ENCODE measurements around the gene PIEZO1. TPM values are rescaled to one million over a fixed set of nuclear protein-coding genes. Genes with fewer than 3 reads are reported as not detected.

Gene PIEZO1
- total RNA-seq, 1 donor from 2014 or later: 318 TPM

DNA sequence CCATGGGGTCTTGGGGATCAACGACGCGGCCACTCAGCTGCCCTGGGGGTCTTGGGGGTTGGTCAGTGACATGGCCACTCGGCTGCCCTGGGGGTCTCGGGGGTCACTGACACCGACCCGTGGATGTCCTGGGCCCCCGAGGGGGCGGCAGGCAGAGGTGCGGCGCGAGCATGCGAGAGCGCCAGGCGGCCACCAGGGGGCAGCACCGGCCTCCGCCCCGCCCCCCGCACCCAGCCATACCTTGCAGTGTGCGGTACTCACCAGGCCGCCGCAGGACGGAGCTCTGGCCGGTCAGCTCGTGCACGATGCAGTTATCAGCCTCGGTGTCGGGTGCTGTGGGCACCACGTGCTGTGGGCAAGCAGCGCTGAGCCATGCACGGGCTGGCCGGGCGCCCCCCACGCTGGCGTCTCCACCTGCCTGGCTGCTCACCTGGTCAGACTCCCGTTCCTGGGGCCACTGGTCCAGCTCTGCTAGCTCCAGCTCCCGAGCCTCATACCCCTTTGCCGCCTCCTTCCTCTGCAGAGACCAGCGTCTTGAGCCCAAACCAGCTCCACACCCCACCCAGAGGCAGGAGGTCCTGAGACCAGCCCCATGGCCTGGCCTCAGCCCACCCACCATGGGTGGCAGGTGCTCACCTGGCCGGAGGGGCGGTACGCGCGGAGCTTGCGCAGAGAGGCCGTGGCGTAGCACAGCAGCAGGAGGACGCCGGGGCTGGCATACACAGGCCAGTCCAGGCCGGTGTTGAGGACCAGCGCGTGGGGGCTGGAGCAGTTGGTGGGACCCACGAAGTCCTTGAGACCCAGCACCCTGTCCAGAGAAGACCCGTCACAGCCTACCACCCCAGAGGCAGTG, 47.5 kb downstream of the PIEZO1 start:
- DNase-seq (ENCODE audit: low spot score): no peak

DNA sequence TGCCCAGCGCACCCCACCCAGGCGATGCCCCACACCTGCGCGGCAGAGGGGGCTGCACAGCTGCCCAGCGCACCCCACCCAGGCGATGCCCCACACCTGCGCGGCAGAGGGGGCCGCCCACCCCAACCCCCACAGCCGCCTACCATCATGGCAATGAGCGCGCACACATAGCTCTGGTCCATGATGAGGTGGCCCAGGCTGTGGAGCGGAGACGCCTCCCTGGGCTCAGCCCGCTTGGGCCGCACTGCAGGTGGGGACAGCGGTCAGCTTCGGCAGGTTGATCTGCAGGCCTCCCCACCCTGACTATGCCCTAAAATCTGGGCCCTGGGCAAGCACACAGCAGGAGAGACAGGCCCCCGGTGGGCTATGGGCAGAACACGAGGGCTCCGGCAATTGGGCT, 48.5 kb downstream of the PIEZO1 start:
- no peak for DNase-seq (ENCODE audit: low spot score)

DNA sequence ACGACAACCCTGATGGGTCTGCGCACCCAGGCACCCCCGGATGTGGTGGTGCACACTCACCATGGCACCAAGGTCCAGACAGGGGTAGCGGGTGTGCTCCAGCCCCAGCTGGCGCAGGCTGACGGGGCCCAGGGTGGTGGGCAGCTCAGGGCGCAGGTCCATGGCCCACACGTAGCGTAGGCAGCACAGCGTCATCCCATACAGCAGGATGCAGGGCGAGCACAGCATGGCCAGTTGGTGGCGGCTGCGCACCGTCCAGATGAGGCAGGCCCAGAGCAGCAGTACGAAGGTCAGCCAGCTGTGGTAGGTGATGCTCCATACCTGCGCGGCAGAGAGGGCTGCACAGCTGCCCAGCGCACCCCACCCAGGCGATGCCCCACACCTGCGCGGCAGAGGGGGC, 48.9 kb downstream of the PIEZO1 start:
- no peak for DNase-seq (ENCODE audit: low spot score)

DNA sequence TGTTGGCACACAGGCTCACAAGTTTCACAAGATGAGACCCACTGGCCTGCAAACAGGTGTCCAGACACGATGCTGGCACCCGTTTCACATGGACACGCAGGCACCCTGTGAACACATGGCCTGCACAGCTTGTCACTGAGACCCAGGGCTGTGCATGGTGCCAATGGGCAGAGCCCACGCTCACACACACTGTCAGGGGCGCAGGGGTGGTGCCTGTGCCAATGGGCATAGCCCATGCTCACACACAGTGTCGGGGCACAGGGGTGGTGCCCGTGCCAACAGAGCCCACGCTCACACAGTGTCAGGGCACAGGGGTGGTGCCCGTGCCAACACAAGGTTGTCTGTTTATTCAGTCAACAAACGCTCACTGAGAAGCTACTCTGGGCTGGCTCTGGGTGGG, 49.4 kb downstream of the PIEZO1 start:
- DNase-seq (ENCODE audit: low spot score): no peak

DNA sequence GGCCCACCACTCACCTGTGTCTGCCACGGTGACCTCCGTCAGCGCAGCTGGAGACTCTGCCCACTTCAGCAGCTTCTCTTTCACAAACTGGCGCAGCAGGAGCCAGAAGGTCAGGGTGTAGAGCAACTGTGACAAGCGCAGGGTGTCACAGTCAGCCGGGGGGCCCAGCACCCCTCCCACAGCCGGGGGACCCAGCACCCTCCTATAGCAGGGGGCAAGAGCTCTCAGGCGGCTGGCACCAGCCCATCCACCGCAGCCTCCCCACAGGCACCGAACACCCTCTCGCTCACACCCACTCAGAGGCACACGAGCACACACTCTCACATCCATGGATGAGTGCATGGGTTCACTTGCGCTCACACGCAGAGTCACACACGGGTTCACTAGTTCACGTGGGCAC, 49.9 kb downstream of the PIEZO1 start:
- DNase-seq (ENCODE audit: low spot score): no peak

DNA sequence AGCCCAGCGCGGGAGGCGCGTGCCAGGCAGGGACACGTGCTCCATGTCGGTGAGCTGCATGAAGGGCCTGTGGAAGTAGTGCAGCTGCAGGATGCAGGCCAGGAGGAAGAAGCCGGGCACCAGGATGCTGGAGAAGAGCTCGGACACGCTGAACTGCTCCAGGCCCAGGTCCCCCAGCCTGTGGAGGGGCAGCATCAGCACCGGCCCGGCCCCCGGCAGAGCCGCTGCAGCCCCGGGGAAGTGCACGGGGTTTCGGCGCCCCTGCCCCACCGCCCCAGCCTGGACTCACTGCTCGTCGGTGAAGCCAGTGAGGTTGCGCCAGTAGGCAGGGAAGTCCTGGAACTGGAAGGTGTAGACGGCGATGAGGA, 50.7 kb downstream of the PIEZO1 start:
- DNase-seq (ENCODE audit: low spot score): no peak

DNA sequence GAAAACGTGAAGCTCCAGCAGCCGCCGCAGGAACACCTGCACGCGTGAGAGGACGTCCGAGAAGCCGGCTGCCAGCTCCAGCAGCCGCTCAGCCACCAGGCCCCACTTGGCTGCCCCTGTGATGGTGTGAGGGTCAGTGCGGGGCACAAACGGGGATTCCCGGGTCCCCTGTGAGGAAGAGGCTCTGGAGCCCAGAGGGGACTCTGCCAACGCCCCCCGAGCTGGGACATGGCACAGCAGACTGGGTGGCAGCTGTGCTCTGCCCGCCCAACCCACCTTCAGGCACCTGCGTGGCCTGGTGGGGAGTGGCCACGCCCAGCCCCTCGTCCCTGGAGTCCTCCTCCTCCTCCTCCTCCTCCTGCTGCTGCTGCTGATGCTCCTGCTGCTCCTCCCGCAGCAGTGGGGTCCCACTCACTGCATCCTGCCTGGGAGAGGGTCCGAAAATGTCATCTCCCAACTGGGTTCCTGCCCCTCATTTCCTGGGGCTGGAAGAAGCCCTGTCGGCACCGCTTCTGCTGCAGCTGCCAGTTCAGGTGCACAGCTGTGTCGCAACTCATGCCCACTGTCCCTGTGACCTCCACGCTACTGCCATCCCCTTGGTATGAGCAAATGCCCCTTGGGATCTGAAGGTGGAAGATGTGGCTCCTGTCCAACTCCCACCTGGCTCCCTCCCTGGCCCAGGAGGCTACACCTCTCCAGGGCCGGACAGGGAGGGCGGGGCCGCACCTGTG, 51.2 kb downstream of the PIEZO1 start:
- DNase-seq (ENCODE audit: low spot score): no peak

DNA sequence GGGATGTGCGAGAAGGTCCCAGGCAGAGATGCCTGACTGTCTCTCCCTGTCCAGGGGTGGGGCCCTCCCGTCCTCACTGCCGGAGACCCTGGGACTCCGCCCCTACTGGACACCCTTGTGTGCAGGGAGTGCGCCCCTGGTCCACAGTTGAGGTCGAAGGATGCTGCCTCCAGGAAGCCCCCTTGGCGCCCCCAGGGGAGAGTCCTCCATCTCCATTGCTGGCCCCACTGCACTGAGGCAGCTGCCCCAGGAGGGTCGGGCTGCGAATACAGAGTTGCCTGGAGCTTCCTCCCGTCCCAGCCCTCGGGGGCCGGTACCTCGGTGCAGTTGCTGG, 52.1 kb downstream of the PIEZO1 start:
- no peak for DNase-seq (ENCODE audit: low spot score)

DNA sequence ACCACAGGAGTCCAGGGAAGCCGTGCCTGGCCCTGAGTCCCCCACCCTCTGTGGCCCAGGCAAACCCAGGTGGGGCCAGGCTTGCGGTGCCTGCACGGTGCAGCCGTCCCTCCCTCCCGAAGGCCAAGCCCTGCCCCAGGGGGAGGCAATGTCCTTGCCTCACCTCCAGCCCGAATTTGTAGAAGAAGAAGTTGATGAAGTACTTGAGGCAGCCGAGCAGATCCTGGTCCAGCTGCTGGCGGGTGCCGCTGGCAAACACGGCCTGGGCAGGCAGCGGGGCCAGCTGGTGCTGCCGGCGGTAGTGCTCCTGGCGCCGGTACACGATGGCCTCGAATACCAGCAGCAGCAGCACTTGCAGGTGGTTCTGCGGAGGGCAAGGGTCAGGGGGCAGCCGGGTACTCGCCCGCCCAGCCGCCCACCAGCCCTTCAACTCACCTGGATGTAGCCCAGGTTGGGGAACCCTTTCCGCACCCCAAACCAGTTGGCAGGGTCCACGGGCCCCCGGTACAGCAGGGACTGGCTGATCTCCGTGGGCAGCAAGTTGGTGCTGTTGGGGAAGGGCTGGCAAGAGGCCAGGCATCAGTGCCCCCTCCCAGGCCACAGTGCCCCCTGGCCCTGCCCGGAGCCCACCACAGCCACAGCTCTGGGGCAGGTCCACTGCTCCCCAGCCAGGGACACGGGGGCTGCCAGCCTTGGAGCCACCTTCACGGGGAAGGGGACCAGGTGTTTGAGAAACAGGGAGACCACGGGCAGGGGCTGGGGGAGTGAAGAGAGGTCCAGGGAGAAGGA, 52.7 kb downstream of the PIEZO1 start:
- DNase-seq (ENCODE audit: low spot score): no peak

DNA sequence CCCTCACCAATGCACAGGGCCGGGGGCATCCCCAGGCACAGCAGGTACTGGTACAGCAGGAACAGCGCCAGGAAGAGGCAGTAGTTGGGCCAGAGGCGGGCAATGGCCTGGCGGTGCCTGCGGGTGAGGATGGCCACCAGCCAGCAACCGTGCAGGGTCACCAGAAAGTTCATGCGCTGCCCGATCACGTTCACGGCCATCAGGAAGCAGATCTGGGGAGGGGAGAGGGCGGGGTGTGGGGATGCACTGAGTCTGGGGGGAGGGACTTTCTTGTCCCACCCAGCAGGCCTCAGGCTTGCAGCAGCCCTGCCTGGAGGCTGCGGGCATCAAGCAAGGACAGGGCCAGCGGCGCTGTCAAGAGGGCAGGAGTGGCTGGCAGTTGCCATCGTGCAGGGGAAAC, 53.3 kb downstream of the PIEZO1 start:
- DNase-seq (ENCODE audit: low spot score): no peak

DNA sequence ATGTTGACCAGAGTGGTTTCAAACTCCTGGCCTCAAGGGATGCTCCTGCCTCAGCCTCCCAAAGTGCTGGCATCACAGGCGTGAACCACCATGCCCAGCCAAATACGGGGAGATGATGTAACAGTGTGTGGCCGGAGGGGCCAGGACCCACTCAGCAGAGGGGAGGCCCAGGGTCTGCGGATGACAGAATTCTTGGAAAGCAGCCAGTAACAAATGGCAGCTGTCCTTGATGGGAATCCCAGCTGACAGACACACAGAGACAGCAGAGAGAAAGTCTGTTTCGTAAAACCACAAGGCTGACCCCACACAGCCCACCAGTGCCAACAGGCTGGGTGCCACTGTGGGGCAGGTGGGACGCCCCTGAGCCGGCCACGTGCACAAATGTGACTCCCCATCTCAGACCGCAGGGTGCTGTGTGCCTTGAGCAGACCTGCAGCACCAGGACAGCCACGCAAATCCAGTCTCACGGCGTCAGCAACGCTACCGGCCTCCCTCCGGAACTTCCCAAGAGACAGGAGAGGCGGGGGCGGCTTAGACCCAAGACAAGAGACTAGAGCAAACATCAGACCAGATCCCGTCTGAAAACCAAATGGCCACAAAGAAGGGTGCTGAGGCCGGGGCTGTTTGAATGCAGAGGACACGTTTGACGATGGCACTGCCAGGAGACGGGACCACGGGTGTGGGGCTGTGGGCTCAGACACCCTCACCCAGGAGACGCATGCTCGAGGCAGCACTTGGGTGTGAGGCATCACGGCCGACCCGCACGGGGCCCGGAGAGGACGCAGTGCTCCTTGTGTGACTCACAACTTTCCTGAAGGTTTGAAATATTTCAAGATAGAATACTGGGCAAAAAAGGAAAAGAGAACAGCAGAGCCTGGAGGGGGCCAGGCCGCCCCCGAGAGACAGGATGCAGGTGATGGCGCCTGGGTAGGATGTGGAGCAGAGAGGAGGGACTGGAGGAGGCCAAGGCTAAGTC, 54.1 kb downstream of the PIEZO1 start:
- DNase-seq (ENCODE audit: low spot score): no peak

DNA sequence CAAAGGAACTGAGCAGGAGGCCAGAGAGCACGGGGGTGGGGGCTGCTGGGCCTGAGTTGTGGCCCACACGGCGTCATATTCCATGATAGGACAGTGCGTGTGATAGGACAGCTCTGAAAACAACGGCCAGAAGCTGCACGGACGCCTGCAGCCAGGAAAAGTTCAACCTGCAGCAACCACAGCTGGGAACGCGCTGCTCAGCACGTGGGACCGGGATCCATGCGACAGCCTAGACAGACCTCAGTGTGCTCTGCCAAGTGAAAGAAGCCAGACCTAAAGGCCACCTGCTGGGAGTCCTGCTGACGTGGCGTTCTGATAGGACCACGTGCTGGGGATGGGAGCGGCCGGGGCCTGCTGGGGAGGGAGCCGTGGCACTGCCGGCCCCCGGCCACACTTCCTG, 57.1 kb downstream of the PIEZO1 start:
- DNase-seq (ENCODE audit: low spot score): no peak

DNA sequence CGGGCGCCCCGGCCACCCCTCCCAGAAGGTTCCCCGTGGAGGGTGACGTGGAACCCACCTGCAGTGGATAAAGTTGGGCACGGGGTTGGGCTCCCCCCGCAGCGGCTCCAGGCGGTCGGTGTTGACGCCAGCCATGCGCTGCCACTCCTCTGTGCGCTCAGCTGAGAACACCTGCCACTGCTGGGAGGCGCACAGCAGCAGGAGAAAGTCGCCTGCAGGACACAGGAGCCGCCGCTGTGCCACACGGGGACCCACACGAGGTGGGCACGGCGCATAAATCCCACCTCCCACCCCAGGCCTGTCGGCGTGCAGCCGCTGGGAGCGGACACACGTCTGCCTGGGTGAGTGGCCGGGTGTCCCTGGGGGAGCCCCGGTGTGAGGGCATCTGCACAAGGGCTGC, 58.0 kb downstream of the PIEZO1 start:
- DNase-seq (ENCODE audit: low spot score): no peak

DNA sequence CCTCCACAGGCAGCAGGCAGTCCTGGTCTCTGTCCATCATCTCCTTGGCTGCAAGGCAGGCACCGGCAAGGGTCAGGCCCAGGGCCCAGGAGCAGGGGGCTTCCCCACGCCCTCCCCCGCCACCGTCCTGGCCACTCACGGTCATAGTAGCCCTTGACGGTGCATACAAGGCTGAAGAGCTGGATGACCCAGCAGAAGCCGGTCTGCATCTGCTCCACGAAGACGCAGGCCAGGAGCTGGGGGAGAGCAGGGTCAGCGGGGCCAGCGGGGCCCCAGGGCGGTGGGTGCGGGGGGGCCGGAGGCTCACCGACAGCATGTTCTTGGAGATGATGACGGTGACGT, 58.6 kb downstream of the PIEZO1 start:
- no peak for DNase-seq (ENCODE audit: low spot score)

DNA sequence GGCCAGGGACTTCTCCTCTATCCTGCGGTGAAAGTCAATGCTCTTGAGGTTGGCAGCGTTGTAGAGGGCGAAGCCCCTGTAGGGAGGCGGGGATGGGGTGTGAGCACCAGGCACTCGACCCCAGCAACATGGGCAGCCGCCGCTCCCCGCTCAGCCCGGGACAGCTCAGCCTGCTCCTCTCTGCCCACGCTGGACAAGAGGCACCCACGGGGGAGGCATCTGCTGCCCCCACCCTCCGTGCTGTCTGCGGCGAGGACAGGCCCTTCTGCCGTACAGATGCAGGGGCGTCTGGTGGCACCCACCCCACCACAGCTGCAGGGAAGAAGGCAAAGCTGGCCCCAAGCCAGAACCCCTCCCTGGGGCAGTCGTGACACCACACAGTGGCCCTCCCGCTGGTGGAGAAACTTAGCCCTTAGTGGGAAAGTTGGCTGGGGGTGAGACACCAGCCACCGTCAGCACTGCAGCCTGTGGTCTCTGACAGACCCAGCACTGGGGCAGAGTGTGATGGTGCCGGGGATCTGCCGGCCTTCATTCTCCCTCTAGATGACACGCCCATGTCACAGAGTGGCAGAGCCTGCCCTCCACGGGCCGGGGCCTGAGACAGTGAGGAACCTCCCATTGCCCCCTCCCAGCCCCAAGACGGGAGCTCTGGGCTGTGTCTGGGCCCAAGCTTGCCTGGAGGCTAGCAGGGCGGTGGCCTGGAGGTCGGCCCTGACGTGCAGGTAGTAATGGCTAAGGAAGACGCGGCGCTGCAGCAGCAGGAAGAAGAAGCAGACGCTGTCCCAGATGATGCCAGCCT, 59.2 kb downstream of the PIEZO1 start:
- no peak for DNase-seq (ENCODE audit: low spot score)

DNA sequence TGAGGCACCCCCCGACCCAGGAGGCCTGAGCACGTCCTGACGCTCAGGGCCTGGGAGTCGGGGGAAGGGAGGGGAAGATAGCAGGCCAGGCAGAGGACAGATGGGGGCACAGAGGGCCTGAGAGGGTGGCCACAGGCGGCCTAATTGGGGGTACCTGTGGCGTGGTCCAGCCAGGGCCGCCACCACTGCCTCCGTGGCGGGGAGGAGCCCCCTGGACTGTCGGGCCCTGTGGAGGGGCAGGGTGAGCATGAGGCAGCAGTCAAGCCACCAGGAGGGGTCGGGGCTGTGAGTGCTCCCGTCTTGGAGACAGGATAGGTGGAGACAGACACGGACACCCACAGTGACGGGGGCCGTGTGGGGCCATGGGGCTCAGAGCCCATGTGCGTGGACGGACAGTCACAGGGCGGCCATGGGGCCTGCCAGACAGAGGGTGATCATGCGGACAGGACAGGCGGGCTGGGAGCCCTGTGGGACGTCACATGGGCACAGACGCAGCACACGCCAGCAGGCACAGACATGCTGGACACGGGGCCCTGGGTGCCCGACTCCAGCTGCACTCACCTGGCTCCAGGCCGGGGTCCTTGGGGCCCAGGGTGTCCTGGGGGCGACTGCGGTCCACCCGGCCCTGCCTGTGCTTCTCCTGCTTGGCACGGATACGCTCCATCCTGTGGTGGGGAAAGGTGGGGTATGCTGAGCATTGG, 60.0 kb downstream of the PIEZO1 start:
- no peak for DNase-seq (ENCODE audit: low spot score)

DNA sequence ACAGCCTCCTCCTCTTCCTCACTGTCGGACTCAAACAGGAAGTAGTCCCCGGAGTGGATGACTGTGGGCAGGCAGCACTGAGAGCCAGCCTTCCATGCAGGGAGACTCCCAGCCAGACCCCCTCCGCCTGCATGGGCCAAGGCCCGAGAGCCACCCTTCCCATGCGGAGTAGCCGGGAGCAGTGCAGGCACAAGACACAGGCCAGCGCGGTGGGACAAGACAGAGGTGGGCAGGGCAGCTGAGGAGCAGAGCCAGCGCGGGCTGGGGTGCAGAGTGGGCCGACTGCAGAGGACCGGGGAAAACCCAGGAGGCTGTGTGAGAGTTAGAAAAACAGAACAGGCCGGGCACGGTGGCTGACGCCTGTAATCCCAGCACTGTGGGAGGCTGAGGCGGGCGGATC, 61.1 kb downstream of the PIEZO1 start:
- no peak for DNase-seq (ENCODE audit: low spot score)

DNA sequence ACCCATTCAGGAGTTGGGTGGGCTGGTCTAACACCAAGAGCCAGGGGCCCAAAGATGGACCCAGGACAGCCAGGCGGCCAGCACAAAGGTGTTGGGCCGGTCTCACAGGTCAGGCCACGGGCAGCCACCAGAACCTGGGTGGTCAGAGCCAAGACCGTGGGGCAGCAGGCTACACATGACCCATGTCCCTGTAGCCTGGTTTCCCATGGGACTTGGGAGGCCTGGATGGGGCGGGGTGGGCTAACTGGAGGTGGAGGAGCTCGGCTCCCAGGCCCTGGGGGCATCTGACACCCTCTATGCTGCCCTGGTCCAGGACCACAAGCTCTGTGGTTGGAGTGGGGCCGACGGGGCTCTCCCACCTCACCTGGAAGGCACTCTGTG, 61.5 kb downstream of the PIEZO1 start:
- no peak for DNase-seq (ENCODE audit: low spot score)

DNA sequence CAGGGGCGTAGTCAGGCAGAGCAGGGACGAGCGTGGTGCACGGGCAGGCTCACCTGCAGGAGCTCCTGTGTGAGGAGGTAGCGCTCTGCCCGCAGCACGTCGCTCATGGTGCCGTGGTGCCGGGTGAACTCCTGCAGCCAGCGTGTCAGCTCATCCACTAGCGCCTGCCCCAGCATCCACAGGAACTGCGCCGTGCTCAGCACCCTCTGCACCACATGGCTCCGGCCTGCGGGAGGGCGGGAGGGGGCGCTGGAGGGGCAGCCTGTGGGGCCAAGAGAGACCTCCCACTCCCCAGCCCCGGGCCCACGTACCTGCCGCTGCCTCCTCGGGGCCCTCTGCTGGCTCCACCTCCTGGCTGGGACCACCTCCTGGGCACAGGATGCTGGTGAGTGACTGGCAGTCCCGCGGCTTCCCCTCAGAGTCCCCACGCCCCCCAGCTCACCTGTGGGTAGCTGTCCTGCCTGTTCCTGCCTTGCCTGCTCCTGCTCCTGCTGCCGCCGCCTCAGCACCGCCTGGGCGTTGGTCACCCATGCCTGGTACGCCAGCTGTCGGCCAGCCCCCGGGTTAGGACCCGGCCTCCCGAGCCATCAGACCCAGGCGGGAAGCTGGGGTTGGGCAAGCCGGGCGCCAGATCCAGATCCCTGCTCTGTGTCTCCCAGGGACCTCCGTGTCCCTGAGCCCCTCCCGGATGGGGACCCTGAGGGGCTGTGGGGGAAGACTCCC, 62.1 kb downstream of the PIEZO1 start:
- no peak for DNase-seq (ENCODE audit: low spot score)

Data from mesenteric fat pad (tissue), 1 donor.